ENCODE measurements around the gene SAMD14. TPM values are rescaled to one million over a fixed set of nuclear protein-coding genes. Genes with fewer than 3 reads are reported as not detected.

The SAMD14 gene
- total and polyA plus RNA-seq, 2 of the 4 experiments (the other 2 are of a cell fraction), result 1.4 to 6.2 TPM

GRCh38 chr17:50163843-50164696 is 34.1 kb upstream of the SAMD14 start:
- Histone ChIP-seq H4K20me1 (ENCODE audit: insufficient read depth, low read length) (no peaks in the 10 kb centered on the region), H3K4me2 (ENCODE audit: low read depth, low read length) (no peak overlapping the region), H3K56ac (ENCODE audit: extremely low read depth, insufficient read depth, low read length) (no peak overlapping the region), H3K9ac (ENCODE audit: low read depth, low read length) (no peak overlapping the region), H3K4me1 (ENCODE audit: control insufficient read depth, insufficient read depth, low read length) (peaks cover 5% of the 10 kb centered on the region; the same call in 1 of the 2 replicates), H2AK5ac (ENCODE audit: low read depth, low read length) (peak overlapping the region; percentile 34; the same call in 1 of the 2 replicates), H2BK15ac (ENCODE audit: low read depth, low read length) (no peak overlapping the region; the same call in 2 of the 3 replicates), H4K8ac (ENCODE audit: low read depth in 2 of 2, low read length in 2 of 2) (no peak overlapping the region), H3K27ac (ENCODE audit: insufficient read depth, low read length) (no peak overlapping the region), H4K5ac (ENCODE audit: low read depth, low read length) (no peak overlapping the region), H2BK20ac (ENCODE audit: low read depth, low read length) (0 out of 2 replicates have a peak overlapping the region, but pooled peaks have one; percentile 10), H3K4me3 (ENCODE audit: insufficient read depth, low read depth, low read length) (no peak overlapping the region), H2AK9ac (replicated peaks; ENCODE audit: low read depth, low read length, poor library complexity) (peak overlapping the region; percentile 72), H2BK5ac (ENCODE audit: low read depth, low read length, poor library complexity, severe bottlenecking) (no peak overlapping the region), H2BK120ac (ENCODE audit: low read depth, low read length) (no peak overlapping the region), H3K79me1 (ENCODE audit: low read depth in 1 of 2, low read length in 2 of 2) (peaks cover 0 to 5% of the 10 kb centered on the region in 2 experiments; a peak in 1 of 4 replicates), H3K4ac (ENCODE audit: low read depth, low read length) (no peak overlapping the region), H3K18ac (ENCODE audit: low read depth, low read length) (no peak overlapping the region), H4K91ac (ENCODE audit: insufficient read depth, low read depth, low read length) (no peak overlapping the region), H3K9me3 (ENCODE audit: control insufficient read depth, insufficient read depth, low read length) (no peaks in the 10 kb centered on the region), H3K27me3 (ENCODE audit: control insufficient read depth, insufficient read depth, low read length) (no peaks in the 10 kb centered on the region), H3K23ac (ENCODE audit: low read depth, low read length) (no peak overlapping the region), H3K36me3 (ENCODE audit: control insufficient read depth, insufficient read depth, low read length) (no peaks in the 10 kb centered on the region), H3K9me1 (ENCODE audit: insufficient read depth, low read length) (no peaks in the 10 kb centered on the region), H2AFZ (replicated peaks; ENCODE audit: low read length, poor library complexity) (no peak overlapping the region), H3K14ac (replicated peaks; ENCODE audit: low read depth, low read length) (no peak overlapping the region)
- BruUV-seq (replicated peaks), result no TSS peak
- in situ Hi-C loops (cut with MboI; ENCODE audit: low sequenced_read_pairs) (no loop called here), dilution Hi-C loops (cut with HindIII; ENCODE audit: low sequenced_read_pairs, unreplicated experiment) (no loop called here), intact Hi-C loops (cut with micrococcal nuclease) (no loop called here)
- ChIA-PET CTCF (no interaction called here), POLR2A (ENCODE audit: unreplicated experiment) (no interaction called here)
- no CpG with 5 or more reads among the region's 11 CpGs for WGBS, 2 experiments (ENCODE audit: extremely low coverage in 2 of 2, insufficient read length in 1 of 2)
- no peak for TF ChIP-seq MAFK (IDR thresholded peaks at IDR 0.05; ENCODE audit: low read depth, low read length)
- TF ChIP-seq, protein P1, sequence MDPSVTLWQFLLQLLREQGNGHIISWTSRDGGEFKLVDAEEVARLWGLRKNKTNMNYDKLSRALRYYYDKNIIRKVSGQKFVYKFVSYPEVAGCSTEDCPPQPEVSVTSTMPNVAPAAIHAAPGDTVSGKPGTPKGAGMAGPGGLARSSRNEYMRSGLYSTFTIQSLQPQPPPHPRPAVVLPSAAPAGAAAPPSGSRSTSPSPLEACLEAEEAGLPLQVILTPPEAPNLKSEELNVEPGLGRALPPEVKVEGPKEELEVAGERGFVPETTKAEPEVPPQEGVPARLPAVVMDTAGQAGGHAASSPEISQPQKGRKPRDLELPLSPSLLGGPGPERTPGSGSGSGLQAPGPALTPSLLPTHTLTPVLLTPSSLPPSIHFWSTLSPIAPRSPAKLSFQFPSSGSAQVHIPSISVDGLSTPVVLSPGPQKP (IDR thresholded peaks at IDR 0.05; ENCODE audit: borderline replicate concordance, low read depth, low read length), result no peak
- no peak for TF ChIP-seq POLR2A (IDR thresholded peaks at IDR 0.05; ENCODE audit: low read depth, low read length)
- TF ChIP-seq MXI1 (IDR thresholded peaks at IDR 0.05; ENCODE audit: borderline replicate concordance, low read depth, low read length), result no peak
- DNase-seq (no peak), ATAC-seq (ENCODE audit: low read depth) (no peak)
